CD8-positive, alpha-beta memory T cell (primary cell): ENCODE measurements around the gene VEGFA. TPM values are rescaled to one million over a fixed set of nuclear protein-coding genes. Genes with fewer than 3 reads are reported as not detected.

Experiments used
- CTCF ChIA-PET: fragments of 350-600 bp; sonication (Branson Sonifier 250); formaldehyde crosslinking; loops from one replicate; lab custom pipeline; 2021; ENCODE audit warnings: antibody characterized with exemption; lab: Charles Lee
- POLR2A ChIA-PET: fragments of 350-600 bp; sonication (Branson Sonifier 250); formaldehyde crosslinking; loops from one replicate; lab custom pipeline; 2021; ENCODE audit warnings: antibody characterized with exemption; lab: Charles Lee
- DNase-seq, 5 donors: peaks; one replicate each; pipeline versions ENCODE4 v3.0.0 to v3.0.0-alpha.2; 2020 to 2022; ENCODE audit warnings: mixed read lengths in 1 of 5
- H3K27ac ChIP-seq: one replicate; pipeline ENCODE4 v1.7.0; 2013; ENCODE audit warnings: low read depth, mild to moderate bottlenecking, low read length, moderate library complexity
- H3K27me3 ChIP-seq: 2 replicates; pipeline ENCODE4 v1.7.0; 2013; ENCODE audit warnings: low read length, mild to moderate bottlenecking; ENCODE audit not compliant: insufficient read depth, poor library complexity, severe bottlenecking
- H3K36me3 ChIP-seq: 2 replicates; pipeline ENCODE4 v1.7.0; 2013; ENCODE audit warnings: mild to moderate bottlenecking, low read length, moderate library complexity; ENCODE audit not compliant: insufficient read depth
- H3K4me1 ChIP-seq: 2 replicates; pipeline ENCODE4 v1.7.0; 2013; ENCODE audit warnings: mild to moderate bottlenecking, low read length, moderate library complexity; ENCODE audit not compliant: insufficient read depth
- H3K4me3 ChIP-seq: 2 replicates; pipeline ENCODE4 v1.7.0; 2013; ENCODE audit warnings: mild to moderate bottlenecking, low read length
- H3K9me3 ChIP-seq: 2 replicates; pipeline ENCODE4 v1.7.0; 2013; ENCODE audit warnings: mild to moderate bottlenecking, low read length
- H3K27ac Mint-ChIP-seq, 8 donors: one replicate each; pipeline ENCODE4 v1.8.0; 2020 to 2021; ENCODE audit warnings: mixed read lengths in 8 of 8, mild to moderate bottlenecking in 6 of 8, inconsistent platforms in 3 of 8, moderate library complexity in 3 of 8
- H3K27me3 Mint-ChIP-seq, 2 donors: one replicate each; pipeline ENCODE4 v1.8.0; 2020 to 2021; ENCODE audit warnings: mixed read lengths in 2 of 2, mild to moderate bottlenecking in 1 of 2, moderate library complexity in 1 of 2
- H3K36me3 Mint-ChIP-seq, 3 donors: one replicate each; pipeline ENCODE4 v1.8.0; 2020 to 2021; ENCODE audit warnings: mixed read lengths in 3 of 3, inconsistent platforms in 1 of 3, mild to moderate bottlenecking in 1 of 3
- H3K4me1 Mint-ChIP-seq, 3 donors: one replicate each; pipeline ENCODE4 v1.8.0; 2020 to 2021; ENCODE audit warnings: mixed read lengths in 3 of 3, inconsistent platforms in 1 of 3, mild to moderate bottlenecking in 1 of 3
- H3K4me3 Mint-ChIP-seq, 7 donors: one replicate each; pipeline ENCODE4 v1.8.0; 2020 to 2021; ENCODE audit warnings: mixed read lengths in 7 of 7, mild to moderate bottlenecking in 6 of 7, moderate library complexity in 4 of 7, inconsistent platforms in 2 of 7
- H3K9me3 Mint-ChIP-seq, 5 donors: one replicate each; pipeline ENCODE4 v1.8.0; 2020 to 2022; ENCODE audit warnings: mixed read lengths in 5 of 5, mild to moderate bottlenecking in 3 of 5, moderate library complexity in 2 of 5, inconsistent platforms in 1 of 5
- polyA plus RNA-seq: library from polyadenylated mRNA; unstranded; fragments of 300-500 nt; fragmentation: Illumina TruSeq; gene quantifications from one replicate; pipeline ENCODE4 v1.2.3, GENCODE V29; 2021
- total RNA-seq, 2 experiments: library from RNA; stranded (reverse); gene quantifications; one replicate each; pipeline ENCODE4 v1.2.3, GENCODE V29; 2021

Gene VEGFA
- total and polyA plus RNA-seq, 3 experiments from 2014 or later = 16.4 to 17.5 TPM; not detected in 1

DNA sequence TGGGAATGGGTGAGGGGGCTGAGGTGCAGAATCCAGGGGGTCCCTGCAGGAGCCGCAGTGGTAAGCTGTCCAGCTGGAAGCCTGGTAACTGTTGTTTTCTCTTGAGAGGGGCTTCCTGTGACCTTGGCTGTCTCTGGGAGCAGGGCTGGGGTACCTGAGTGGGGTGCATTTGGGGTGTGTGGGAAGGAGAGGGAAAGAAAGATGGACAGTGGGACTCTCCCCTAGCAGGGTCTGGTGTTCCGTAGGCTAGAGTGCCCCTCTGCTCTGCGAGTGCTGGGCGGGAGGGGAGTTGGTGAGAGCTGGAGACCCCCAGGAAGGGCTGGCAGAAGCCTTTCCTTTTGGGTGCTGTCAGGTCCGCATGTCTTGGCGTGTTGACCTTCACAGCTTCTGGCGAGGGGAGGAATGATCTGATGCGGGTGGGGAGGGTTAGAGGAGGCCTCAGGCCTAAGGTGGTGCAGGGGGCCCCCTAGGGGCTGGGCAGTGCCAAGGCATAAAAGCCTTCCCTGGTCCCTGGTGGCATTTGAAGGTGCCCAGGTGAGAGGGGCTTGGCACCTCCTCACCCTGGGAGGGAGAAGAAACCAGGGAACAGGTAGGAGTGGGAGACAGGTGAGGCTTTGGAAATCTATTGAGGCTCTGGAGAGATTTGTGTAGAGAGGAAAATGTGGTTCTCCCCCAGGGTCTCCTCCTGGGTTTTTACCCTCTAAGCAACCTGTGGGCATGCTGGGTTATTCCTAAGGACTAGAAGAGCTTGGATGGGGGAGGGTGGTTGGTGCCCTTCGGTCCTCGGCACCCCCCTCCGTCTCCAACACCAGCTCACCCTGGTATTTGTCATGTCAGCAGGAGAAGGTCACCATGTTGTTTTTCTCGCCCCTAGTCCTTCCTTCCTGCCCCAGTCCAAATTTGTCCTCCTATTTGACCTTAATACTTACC is 3.3 kb downstream of the VEGFA start:
- Mint-ChIP-seq H3K27me3 (peaks cover 17 to 32% of the 10 kb centered on the region in 2 donors), H3K9me3 (no peaks in the 10 kb centered on the region), H3K4me3 (peak overlapping the region in 6 of 7 donors; percentile 21 to 84 (median 44)), H3K4me1 (peaks cover 14 to 33% (median 15%) of the 10 kb centered on the region in 3 donors), H3K36me3 (peaks cover 0 to 2% (median 0%) of the 10 kb centered on the region in 3 donors), H3K27ac (no peak overlapping the region)
- Histone ChIP-seq H3K27me3 (peaks cover 25% of the 10 kb centered on the region), H3K4me3 (peak overlapping the region; percentile 37), H3K4me1 (peaks cover 9% of the 10 kb centered on the region), H3K27ac (peak overlapping the region; percentile 92), H3K36me3 (no peaks in the 10 kb centered on the region), H3K9me3 (no peaks in the 10 kb centered on the region)
- POLR2A ChIA-PET = no interaction called here
- CTCF ChIA-PET = interaction anchor here (0.7 to 2.7 kb wide), 11 partner anchors 11 to 316 kb away, joined by 3 to 14 read pairs (median 4); no protein-coding TSS in a partner anchor
- peak in 3 of 5 donors; percentile 9 to 29 (median 20) for DNase-seq

- Histone ChIP-seq H3K4me3 (peak overlapping the region; percentile 20), H3K27ac (peak overlapping the region; percentile 92), H3K36me3 (no peaks in the 10 kb centered on the region), H3K9me3 (no peaks in the 10 kb centered on the region), H3K27me3 (peaks cover 25% of the 10 kb centered on the region), H3K4me1 (peaks cover 9% of the 10 kb centered on the region)
- Mint-ChIP-seq H3K4me1 (peaks cover 14 to 33% (median 15%) of the 10 kb centered on the region in 3 donors), H3K27me3 (peaks cover 17 to 32% of the 10 kb centered on the region in 2 donors), H3K27ac (peak overlapping the region in 1 of 8 donors; percentile 18), H3K4me3 (peak overlapping the region in 1 of 7 donors; percentile 72), H3K36me3 (peaks cover 0 to 2% (median 0%) of the 10 kb centered on the region in 3 donors), H3K9me3 (no peaks in the 10 kb centered on the region)
- ChIA-PET CTCF (interaction anchor here (0.7 to 2.7 kb wide), 13 partner anchors 10 to 310 kb away, joined by 3 to 14 read pairs (median 5); no protein-coding TSS in a partner anchor), POLR2A (no interaction called here)
- DNase-seq = no peak
These were observed 4.2 kb downstream of the VEGFA start for GRCh38 chr6:43773980-43774775.

- H3K27me3 ChIP-seq = peaks cover 25% of the 10 kb centered on the region
These were observed 4.9 kb downstream of the VEGFA start for GRCh38 chr6:43774776-43775534.

DNA sequence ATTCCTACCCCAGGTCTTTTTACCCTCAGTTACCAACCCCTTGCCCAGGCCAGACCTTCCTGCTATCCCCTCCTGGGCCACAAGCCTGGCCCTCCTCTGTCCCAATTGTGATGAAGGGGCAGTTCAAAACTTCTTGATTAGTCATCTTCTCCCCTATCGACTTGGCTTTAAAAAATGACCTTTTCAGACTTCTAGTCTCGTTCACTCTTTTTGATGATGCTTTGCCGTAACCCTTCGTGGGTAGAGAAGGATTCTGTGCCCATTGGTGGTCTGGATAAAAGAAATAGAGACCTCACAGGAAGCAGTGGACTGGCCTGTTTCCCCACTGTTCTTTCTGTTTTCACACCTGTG is 5.5 kb downstream of the VEGFA start:
- Histone ChIP-seq H3K4me1 (peaks cover 9% of the 10 kb centered on the region), H3K4me3 (no peak overlapping the region), H3K36me3 (no peaks in the 10 kb centered on the region), H3K27me3 (peaks cover 25% of the 10 kb centered on the region), H3K9me3 (no peaks in the 10 kb centered on the region), H3K27ac (no peak overlapping the region)
- no peak overlapping the region for H3K27ac Mint-ChIP-seq
- no peaks in the 10 kb centered on the region for H3K9me3 Mint-ChIP-seq
- H3K36me3 Mint-ChIP-seq = no peaks in the 10 kb centered on the region
- H3K4me3 Mint-ChIP-seq = no peak overlapping the region
- peaks cover 18 to 25% of the 10 kb centered on the region in 2 donors for H3K27me3 Mint-ChIP-seq
- DNase-seq = no peak
- ChIA-PET POLR2A (no interaction called here), CTCF (interaction anchor here (0.9 to 2.7 kb wide), 5 partner anchors 8 to 303 kb away, joined by 3 to 14 read pairs (median 7); no protein-coding TSS in a partner anchor)
- H3K4me1 Mint-ChIP-seq = peaks cover 6 to 24% (median 9%) of the 10 kb centered on the region in 3 donors

More at GRCh38 chr6:43774776-43775534, 4.9 kb downstream of the VEGFA start:
- Histone ChIP-seq H3K4me1 (peaks cover 9% of the 10 kb centered on the region), H3K27ac (peak overlapping the region; percentile 92), H3K9me3 (no peaks in the 10 kb centered on the region), H3K36me3 (no peaks in the 10 kb centered on the region), H3K4me3 (no peak overlapping the region)
- Mint-ChIP-seq H3K36me3 (peaks cover 0 to 2% (median 0%) of the 10 kb centered on the region in 3 donors), H3K9me3 (no peaks in the 10 kb centered on the region), H3K27ac (no peak overlapping the region), H3K4me1 (peaks cover 10 to 28% (median 12%) of the 10 kb centered on the region in 3 donors), H3K4me3 (no peak overlapping the region), H3K27me3 (peaks cover 16 to 28% of the 10 kb centered on the region in 2 donors)
- POLR2A ChIA-PET = no interaction called here
- peak; percentile 24 to 61 (median 48) for DNase-seq
- CTCF ChIA-PET = interaction anchor here (0.8 to 2.7 kb wide), 11 partner anchors 9 to 310 kb away, joined by 3 to 14 read pairs (median 5); no protein-coding TSS in a partner anchor

- Histone ChIP-seq H3K27me3 (peaks cover 25% of the 10 kb centered on the region), H3K9me3 (no peaks in the 10 kb centered on the region), H3K27ac (no peak overlapping the region), H3K4me3 (no peak overlapping the region), H3K4me1 (peaks cover 9% of the 10 kb centered on the region), H3K36me3 (no peaks in the 10 kb centered on the region)
- Mint-ChIP-seq H3K27ac (no peak overlapping the region), H3K9me3 (no peaks in the 10 kb centered on the region), H3K36me3 (no peaks in the 10 kb centered on the region), H3K27me3 (peaks cover 18 to 25% of the 10 kb centered on the region in 2 donors), H3K4me3 (no peak overlapping the region), H3K4me1 (peaks cover 5 to 24% (median 9%) of the 10 kb centered on the region in 3 donors)
- POLR2A ChIA-PET = no interaction called here
- CTCF ChIA-PET = no interaction called here
- DNase-seq = no peak
These were observed 6.2 kb downstream of the VEGFA start for GRCh38 chr6:43776115-43776798.

DNA sequence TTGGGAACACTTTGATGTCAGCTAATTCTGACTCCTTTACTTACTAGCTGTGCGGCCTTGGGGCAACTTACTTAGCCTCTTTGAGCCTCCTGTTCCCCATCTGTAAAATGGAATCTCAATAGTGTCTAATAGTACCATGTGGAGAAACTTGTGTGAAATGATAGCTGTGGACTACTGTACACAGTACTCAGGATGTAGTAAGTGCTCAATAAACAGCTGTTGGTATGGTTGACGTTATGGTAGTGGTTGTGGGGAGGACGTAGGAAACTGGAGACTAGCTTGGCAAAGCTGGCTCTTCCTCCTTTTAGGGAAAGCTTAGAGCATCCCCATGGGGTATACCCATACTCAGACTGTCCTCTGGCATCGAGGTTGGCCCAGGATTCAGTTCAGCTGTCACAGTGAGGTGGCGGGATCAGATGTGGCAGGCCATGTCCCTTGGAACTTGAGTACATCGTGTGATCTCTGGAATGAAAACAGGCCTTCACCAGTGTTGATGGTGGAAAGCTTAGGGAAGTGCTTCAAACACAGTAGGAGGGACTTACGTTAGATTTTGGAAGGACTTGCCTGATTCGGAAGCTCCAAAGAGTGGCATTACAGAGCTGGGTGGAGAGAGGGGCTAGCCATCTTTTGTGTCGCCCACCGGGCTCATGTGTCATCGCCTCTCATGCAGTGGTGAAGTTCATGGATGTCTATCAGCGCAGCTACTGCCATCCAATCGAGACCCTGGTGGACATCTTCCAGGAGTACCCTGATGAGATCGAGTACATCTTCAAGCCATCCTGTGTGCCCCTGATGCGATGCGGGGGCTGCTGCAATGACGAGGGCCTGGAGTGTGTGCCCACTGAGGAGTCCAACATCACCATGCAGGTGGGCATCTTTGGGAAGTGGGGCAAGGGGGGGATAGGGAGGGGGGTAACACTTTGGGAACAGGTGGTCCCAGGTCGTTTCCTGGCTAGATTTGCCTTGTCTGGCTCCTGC is 7.1 kb downstream of the VEGFA start:
- H3K36me3 Mint-ChIP-seq = no peaks in the 10 kb centered on the region
- no peak overlapping the region for H3K27ac ChIP-seq
- no peak overlapping the region for H3K4me3 Mint-ChIP-seq

More for the DNA sequence above, 7.1 kb downstream of the VEGFA start:
- POLR2A ChIA-PET = no interaction called here
- H3K27me3 Mint-ChIP-seq = peaks cover 18 to 22% of the 10 kb centered on the region in 2 donors
- H3K4me3 ChIP-seq = no peak overlapping the region
- H3K4me1 Mint-ChIP-seq = peaks cover 4 to 22% (median 8%) of the 10 kb centered on the region in 3 donors
- no peaks in the 10 kb centered on the region for H3K9me3 Mint-ChIP-seq
- H3K36me3 ChIP-seq = no peaks in the 10 kb centered on the region
- peaks cover 23% of the 10 kb centered on the region for H3K27me3 ChIP-seq
- H3K27ac Mint-ChIP-seq = no peak overlapping the region
- H3K4me1 ChIP-seq = peaks cover 9% of the 10 kb centered on the region
- DNase-seq = no peak
- H3K9me3 ChIP-seq = no peaks in the 10 kb centered on the region
- CTCF ChIA-PET = interaction anchor here (0.7 kb wide), 1 partner anchor 297 kb away, joined by 3 read pairs; no protein-coding TSS in a partner anchor
